Testis (tissue), 3 donors: ENCODE results near the gene ZNF430. TPM values are rescaled to one million over a fixed set of nuclear protein-coding genes. Genes with fewer than 3 reads are reported as not detected.

Source experiments
- DNase-seq: peaks from one replicate; pipeline ENCODE4 v3.0.0-alpha.2; 2019
- H3K27ac ChIP-seq, 2 donors: fragments of 200-600 bp; sonication (generic); one replicate each; pipeline ENCODE4 v1.5.1; 2019
- H3K27me3 ChIP-seq: fragments of 200-600 bp; sonication (generic); one replicate; pipeline ENCODE4 v1.5.1; 2019
- H3K36me3 ChIP-seq: fragments of 200-600 bp; sonication (generic); one replicate; pipeline ENCODE4 v1.5.1; 2017; ENCODE audit warnings: low read depth; ENCODE audit errors: missing control alignments
- H3K4me1 ChIP-seq: fragments of 200-600 bp; sonication (generic); one replicate; pipeline ENCODE4 v1.5.1; 2019
- H3K4me3 ChIP-seq, 2 donors: fragments of 200-600 bp; sonication (generic); one replicate each; pipeline ENCODE4 v1.5.1; 2017 to 2019
- H3K9me3 ChIP-seq: fragments of 200-600 bp; sonication (generic); one replicate; pipeline ENCODE4 v1.5.1; 2017
- CTCF ChIP-seq, 3 experiments: fragments of 450-650 bp in 2 of 3; fragments of 200-600 bp in 1 of 3; sonication (generic) in 1 of 3; IDR thresholded peaks; one replicate each; pipeline ENCODE4 v1.5.1; 2016 to 2019; ENCODE audit warnings: antibody characterized with exemption in 3 of 3, mild to moderate bottlenecking in 2 of 3, moderate library complexity in 1 of 3
- POLR2A ChIP-seq: fragments of 450-650 bp; IDR thresholded peaks from one replicate; pipeline ENCODE4 v1.6.1; 2017; ENCODE audit warnings: antibody characterized with exemption, mild to moderate bottlenecking, moderate library complexity
- WGBS, 2 donors: methylation state at CpG; one replicate each; pipeline ENCODE4 v1.1.5; 2018; 5-methylcytosine and 5-hydroxymethylcytosine counted together
- intact Hi-C: fragments of 100-400 bp; cut with DNase I; formaldehyde crosslinking; loops from one replicate; pipeline ENCODE4 v1.15.1; 2023; ENCODE audit warnings: low total_unique reads
- polyA plus RNA-seq: library from polyadenylated mRNA; stranded (reverse); fragments of 350-450 nt; fragmentation: Illumina TruSeq; extraction: RNeasy Lipid Tissue Mini Kit (QIAGEN cat#74804); gene quantifications from one replicate; pipeline ENCODE4 v1.2.3, GENCODE V29; 2014; ENCODE audit warnings: low read depth, low replicate concordance; ENCODE audit not compliant: insufficient read depth
- total RNA-seq, 2 donors: library from RNA; depleted of rRNA; stranded (reverse); fragments of >200 nt; gene quantifications; one replicate each; pipeline ENCODE4 v1.2.3, GENCODE V29; 2016

The ZNF430 gene
- total and polyA plus RNA-seq, 3 donors from 2014 or later = 3.8 to 11.7 (median 9.2) TPM

GRCh38 chr19:21023901-21024300, 3.4 kb downstream of the ZNF430 start:
- no peak for TF ChIP-seq POLR2A
- no peak for TF ChIP-seq CTCF (IDR thresholded peaks at IDR 0.05)
- no peaks in the 10 kb centered on the region for H3K27me3 ChIP-seq
- no peaks in the 10 kb centered on the region for H3K9me3 ChIP-seq
- H3K27ac ChIP-seq = no peak overlapping the region
- H3K4me3 ChIP-seq = no peak overlapping the region
- no peaks in the 10 kb centered on the region for H3K36me3 ChIP-seq
- peaks cover 3% of the 10 kb centered on the region for H3K4me1 ChIP-seq
- DNase-seq = no peak
- intact Hi-C loops = no loop called here

GRCh38 chr19:21028969-21029268, 8.5 kb downstream of the ZNF430 start:
- Histone ChIP-seq H3K27me3 (no peaks in the 10 kb centered on the region), H3K36me3 (no peaks in the 10 kb centered on the region)
- intact Hi-C loops = no loop called here

GRCh38 chr19:21045028-21045427, 24.6 kb downstream of the ZNF430 start:
- H3K27me3 ChIP-seq = no peaks in the 10 kb centered on the region
- H3K27ac ChIP-seq = no peak overlapping the region
- H3K9me3 ChIP-seq = no peaks in the 10 kb centered on the region
- H3K4me3 ChIP-seq = no peak overlapping the region
- intact Hi-C loops = no loop called here
- no peaks in the 10 kb centered on the region for H3K4me1 ChIP-seq
- H3K36me3 ChIP-seq = peaks cover 5% of the 10 kb centered on the region
- no peak for DNase-seq
- TF ChIP-seq POLR2A = no peak
- TF ChIP-seq CTCF (IDR thresholded peaks at IDR 0.05) = no peak

More at GRCh38 chr19:21028969-21029268, 8.5 kb downstream of the ZNF430 start:
- Histone ChIP-seq H3K4me1 (no peaks in the 10 kb centered on the region), H3K4me3 (no peak overlapping the region), H3K9me3 (no peaks in the 10 kb centered on the region), H3K27ac (no peak overlapping the region)
- DNase-seq = no peak
- no peak for TF ChIP-seq POLR2A
- TF ChIP-seq CTCF (IDR thresholded peaks at IDR 0.05) = no peak

GRCh38 chr19:21046489-21046888, 26.0 kb downstream of the ZNF430 start:
- TF ChIP-seq CTCF (IDR thresholded peaks at IDR 0.05) (no peak), POLR2A (no peak)
- Histone ChIP-seq H3K27me3 (no peaks in the 10 kb centered on the region), H3K27ac (no peak overlapping the region), H3K36me3 (peaks cover 5% of the 10 kb centered on the region), H3K4me1 (no peaks in the 10 kb centered on the region), H3K4me3 (no peak overlapping the region), H3K9me3 (no peaks in the 10 kb centered on the region)
- no peak for DNase-seq
- intact Hi-C loops = no loop called here
- 92 to 99% methylated on average over 3 of the region's 3 CpGs for WGBS, 2 donors

- intact Hi-C loops = no loop called here
- DNase-seq = no peak
- Histone ChIP-seq H3K4me3 (no peak overlapping the region), H3K9me3 (no peaks in the 10 kb centered on the region), H3K36me3 (no peaks in the 10 kb centered on the region), H3K4me1 (no peaks in the 10 kb centered on the region), H3K27me3 (no peaks in the 10 kb centered on the region), H3K27ac (no peak overlapping the region)
- WGBS, 2 donors = 93 to 97% methylated on average over 2 of the region's 2 CpGs
- no peak for TF ChIP-seq CTCF (IDR thresholded peaks at IDR 0.05)
- no peak for TF ChIP-seq POLR2A
These were observed 27.3 kb downstream of the ZNF430 start for GRCh38 chr19:21047716-21048115.
